ENCODE results near the gene CRIP2.

- TF ChIP-seq RAD21 (IDR thresholded peaks at IDR 0.05; ENCODE audit: low read length) (no peak), RFX5 (IDR thresholded peaks at IDR 0.05; ENCODE audit: low read depth, low read length) (no peak), CTCF (conservative IDR thresholded peaks at IDR 0.05; ENCODE audit: low read depth, low read length) (no peak), RCOR1 (IDR thresholded peaks at IDR 0.05; ENCODE audit: insufficient replicate concordance, low read length) (no peak), CHD1 (IDR thresholded peaks at IDR 0.05; ENCODE audit: low read depth, low read length) (no peak), POLR2A (IDR thresholded peaks at IDR 0.05; ENCODE audit: low read depth, low read length) (no peak), SMC3 (IDR thresholded peaks at IDR 0.05; ENCODE audit: low read depth, low read length) (no peak), CEBPB (IDR thresholded peaks at IDR 0.05; ENCODE audit: low read depth, low read length) (no peak), NFE2L2 (IDR thresholded peaks at IDR 0.05; ENCODE audit: low read depth, low read length) (no peak)
Observed at GRCh38 chr14:105460116-105460515, 14.5 kb upstream of the CRIP2 start.
